ENCODE results near the gene AFDN.

- TF ChIP-seq POLR2A (IDR thresholded peaks at IDR 0.05) = no peak
- TF ChIP-seq, protein P1, sequence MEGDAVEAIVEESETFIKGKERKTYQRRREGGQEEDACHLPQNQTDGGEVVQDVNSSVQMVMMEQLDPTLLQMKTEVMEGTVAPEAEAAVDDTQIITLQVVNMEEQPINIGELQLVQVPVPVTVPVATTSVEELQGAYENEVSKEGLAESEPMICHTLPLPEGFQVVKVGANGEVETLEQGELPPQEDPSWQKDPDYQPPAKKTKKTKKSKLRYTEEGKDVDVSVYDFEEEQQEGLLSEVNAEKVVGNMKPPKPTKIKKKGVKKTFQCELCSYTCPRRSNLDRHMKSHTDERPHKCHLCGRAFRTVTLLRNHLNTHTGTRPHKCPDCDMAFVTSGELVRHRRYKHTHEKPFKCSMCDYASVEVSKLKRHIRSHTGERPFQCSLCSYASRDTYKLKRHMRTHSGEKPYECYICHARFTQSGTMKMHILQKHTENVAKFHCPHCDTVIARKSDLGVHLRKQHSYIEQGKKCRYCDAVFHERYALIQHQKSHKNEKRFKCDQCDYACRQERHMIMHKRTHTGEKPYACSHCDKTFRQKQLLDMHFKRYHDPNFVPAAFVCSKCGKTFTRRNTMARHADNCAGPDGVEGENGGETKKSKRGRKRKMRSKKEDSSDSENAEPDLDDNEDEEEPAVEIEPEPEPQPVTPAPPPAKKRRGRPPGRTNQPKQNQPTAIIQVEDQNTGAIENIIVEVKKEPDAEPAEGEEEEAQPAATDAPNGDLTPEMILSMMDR (IDR thresholded peaks at IDR 0.05) = peak in 1 of 6 experiments; percentile 18
Observed at GRCh38 chr6:167796192-167796981, 30.3 kb upstream of the AFDN start.

Data from thyroid gland (tissue), 4 donors.